ENCODE data around the gene PPP1R15B.

PPP1R15B gene

DNA sequence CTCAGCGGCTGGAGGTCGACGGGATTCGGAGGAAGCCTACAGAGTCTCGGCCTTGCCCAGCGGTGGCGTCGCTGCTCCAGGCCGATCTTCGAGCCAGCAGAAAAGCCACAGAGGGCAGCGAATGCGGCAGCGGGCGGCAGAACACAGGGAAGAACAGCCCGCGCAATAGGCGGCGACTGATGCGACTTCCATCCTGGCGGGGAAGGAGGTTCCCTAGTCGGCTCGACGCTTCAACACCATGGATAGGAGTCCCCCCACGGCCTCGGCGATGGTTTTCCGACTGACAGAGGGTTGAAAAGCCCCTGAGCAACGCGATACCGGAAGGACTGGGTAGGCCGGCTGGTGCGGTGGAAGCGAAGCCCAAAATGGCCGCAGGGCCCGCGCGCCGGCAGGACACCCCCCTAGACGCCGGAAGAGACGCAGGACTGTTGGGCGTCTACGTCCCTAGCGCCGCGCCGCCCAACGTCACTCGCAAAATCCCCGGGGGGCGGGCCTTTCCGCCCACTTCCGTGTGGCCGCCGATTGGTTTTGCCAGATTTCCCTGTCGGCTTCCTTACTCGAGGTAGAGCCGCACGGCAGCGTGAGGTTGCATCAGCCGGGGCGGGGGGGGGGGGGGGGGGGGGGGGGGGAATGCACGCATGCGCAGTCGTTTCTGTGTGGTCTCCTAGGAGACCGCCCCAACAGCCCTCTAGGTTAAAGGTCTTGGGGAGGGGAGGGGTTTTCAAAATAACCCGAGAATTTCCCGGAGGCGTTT is at the start of gene PPP1R15B:
Gene PPP1R15B, minus strand, starts transcription at position 367 of the 754 bp plus-strand sequence. CDS start 406 bp downstream, outside the sequence.
- DNase-seq (ENCODE audit: low read depth): peak; percentile 93

DNA sequence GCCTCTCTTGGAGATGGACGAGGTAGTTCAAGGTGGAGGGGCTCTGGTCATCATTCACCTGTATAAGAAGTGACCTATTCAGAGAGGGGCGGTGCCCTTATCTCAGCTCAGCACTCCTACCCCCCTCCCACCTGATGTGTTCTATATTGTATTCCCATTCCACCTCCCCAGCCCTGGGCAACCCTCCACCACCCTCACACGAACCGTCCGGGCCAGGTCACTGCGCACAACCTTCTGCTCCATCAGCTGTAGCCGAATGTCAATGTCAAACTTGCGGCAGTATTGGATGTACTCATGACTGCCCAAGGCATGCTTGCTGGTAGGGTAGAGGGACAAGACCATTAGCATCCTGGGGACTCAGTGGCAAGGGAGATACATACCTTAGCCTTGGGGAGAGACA is 48.7 kb upstream of the PPP1R15B start:
- DNase-seq (ENCODE audit: low read depth): no peak

GRCh38 chr1:204459706-204460105 is 48.1 kb upstream of the PPP1R15B start:
- no peak for DNase-seq (ENCODE audit: low read depth)

- no peak for DNase-seq (ENCODE audit: low read depth)
These were observed 46.0 kb upstream of the PPP1R15B start for GRCh38 chr1:204457666-204458065.

DNA sequence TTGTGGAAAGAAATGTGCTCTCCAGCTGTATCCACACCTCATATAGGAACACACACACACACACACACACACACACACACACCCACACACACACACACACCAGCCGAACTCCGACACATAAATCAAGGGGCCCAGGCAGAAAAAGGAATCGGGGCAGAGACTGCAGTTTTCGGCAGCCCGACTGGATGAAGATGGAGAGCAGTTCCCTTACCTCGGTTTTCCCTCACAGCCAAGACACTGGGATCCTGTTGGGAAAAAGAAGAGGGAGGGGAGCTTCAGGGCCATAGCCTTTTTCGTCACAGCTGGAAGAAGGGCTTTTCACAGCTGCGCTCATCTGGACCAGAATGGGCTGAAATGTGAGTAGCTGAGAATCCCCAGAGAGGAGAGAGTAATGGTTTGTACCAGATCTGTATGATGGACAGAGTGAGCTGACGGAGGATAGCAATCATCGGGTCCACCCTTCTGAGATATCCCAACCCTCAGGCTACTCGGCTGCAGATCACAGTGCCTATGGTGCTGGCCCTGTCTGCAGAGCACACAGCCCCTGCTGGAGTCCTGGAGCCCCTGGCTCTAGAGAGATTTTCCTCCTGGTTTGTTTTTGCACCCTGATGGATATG is 45.3 kb upstream of the PPP1R15B start:
- no peak for DNase-seq (ENCODE audit: low read depth)

DNA sequence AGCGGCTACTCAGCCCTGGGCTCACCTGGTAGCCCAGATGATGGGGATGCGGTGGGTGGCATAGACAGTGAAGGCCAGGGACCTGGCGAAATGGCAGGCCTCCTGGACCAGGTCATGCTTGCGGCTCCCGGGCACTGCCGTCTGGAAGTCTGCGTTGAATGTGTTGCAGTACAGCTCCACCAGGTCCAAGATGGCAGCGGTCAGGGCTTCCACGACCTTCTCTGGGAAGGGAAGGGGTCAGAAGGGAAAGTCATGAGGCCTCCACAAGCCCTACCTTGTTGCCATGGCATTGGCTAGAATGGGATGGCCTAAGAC is 44.2 kb upstream of the PPP1R15B start:
- no peak for DNase-seq (ENCODE audit: low read depth)

DNA sequence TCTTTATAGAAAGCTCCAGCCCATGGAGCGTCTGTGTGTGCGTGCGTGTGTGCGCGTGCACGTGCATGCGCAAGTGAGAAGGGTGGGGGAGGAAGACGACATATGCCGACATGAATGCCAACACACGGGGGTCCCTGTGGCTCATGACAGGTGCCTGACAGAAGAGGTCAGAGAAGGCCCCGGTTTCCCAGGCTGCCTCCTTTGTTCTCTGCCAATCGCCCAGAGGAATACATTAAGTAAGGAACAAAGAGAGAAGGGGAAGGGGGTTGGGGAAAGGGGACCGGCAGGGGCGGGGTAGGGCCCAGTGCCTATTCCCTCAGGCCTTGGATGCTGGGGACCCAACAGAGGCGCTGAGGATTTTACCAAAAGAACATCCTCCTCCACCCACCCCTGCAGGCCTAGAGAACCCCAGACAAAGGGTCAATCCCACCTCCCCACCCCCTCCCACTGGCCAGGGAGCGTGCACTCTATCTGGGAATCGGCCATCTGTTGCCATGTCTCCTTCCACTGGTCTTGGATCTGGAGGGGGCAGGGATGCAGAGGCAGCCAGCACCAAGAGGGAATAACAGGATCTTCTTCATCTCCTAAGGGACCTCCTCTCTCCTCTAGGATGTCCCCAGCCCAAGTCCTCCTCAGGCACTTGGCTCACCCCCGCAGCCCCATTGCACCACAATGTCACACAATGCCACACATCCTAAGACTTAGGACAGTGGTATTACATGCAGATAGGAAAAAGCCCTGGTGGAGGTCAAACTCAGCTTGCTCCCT is 43.6 kb upstream of the PPP1R15B start:
- no peak for DNase-seq (ENCODE audit: low read depth)

GRCh38 chr1:204454476-204454875 is 42.9 kb upstream of the PPP1R15B start:
- no peak for DNase-seq (ENCODE audit: low read depth)

DNA sequence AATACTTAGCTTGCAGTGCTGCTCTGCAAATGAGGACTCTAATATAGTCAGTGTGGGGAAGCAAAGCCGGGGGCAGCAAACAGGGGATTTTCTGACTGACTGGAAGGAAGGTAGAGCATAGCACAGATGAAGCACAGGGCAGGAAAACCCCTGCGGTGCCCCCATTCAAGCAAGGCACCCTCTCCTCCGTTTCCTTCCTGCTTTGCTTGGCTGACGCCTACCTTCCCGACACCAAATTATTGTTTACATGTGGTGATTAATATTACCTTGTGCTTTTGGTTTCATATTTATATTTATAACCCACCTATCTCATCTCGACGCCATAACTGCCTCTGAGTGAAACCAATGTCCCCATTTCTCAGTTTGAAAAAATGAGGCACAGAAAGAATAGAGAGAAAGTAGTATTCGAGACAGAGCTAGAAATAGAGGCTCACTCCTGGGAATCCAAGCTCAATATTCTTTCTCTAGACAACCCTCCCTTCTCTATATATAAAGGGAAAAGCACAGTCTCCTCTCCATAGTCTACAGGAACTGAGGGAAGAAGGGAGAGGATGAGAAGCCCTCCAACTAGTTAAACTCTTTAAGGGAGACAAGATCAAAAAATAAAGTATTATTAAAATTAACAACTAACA is 41.6 kb upstream of the PPP1R15B start:
- peak; percentile 28 for DNase-seq (ENCODE audit: low read depth)

DNA sequence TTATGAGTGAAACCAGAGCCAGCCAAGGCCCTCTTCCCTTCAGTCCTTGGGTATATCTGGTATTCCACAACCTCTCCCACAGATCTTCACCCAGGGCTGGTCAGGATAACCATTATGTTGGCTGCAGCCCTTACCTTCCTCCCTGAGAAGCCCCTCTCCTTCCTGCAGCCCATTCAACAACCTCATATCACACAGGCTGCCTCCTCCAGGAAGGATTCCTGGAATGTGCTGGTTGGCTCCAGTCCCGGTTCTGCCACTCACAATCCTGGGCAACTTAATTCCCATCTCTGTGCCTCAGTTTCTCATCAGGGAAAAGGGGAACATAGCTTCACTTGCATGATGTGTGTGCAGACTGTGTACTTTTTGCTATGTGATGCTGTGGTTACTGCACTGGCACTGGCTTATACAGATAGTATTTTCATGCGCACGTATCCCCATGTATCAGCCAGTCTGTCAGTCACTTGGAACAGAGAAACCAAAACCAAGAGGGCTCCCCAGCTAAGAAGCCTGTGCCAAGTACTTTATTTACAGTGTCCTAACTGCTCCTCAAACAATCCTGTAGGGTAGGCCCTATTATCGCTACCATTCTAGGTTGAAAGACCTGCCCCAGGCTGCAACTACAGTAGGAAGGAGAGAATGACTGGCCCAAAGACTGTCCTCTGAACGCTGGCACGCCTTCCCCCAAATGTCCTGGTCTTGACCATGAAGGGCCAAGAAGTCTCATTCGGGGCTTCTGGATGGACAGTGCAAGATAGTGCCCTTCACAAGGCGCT is 39.9 kb upstream of the PPP1R15B start:
- DNase-seq (ENCODE audit: low read depth): no peak

DNA sequence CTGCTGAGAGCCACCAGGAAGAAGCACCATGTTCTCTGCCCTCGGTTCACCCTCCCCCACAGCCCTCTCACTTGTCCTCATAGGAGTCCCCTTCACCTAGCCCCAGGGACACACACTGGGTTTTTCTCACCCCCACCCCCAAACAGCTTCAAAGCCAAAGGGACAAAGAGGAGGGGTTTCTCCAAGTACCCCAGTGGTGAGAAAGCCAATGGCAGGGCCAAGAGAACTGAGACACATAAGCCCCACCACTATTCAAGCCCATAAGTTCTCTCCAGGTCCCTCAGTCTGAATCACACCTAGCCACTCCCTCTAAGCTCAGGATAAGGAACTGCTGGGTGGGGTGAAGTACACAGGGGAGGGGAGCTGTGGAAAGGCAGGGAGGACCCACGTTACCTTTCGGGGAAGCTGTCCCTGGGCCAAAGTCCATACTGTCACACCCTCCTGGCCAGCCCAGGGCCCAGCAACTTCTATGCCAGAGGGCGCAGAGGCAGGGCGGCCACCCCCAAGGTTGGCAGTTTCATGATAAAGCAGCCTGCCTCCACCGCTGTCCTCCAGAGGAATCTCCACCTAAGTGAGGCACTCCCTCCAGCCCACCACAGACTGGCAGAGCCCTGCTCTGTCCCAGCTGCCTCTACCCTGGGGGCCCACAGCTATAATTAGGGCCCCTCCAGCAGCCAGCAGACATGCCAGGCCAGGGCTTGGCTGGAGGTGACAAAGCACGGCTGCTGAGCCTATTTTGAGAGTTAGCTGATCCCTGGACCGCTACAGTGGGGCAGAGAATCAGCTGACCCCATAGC is 39.0 kb upstream of the PPP1R15B start:
- DNase-seq (ENCODE audit: low read depth): no peak

- no peak for DNase-seq (ENCODE audit: low read depth)
These were observed 38.2 kb upstream of the PPP1R15B start for GRCh38 chr1:204449678-204450280.

DNA sequence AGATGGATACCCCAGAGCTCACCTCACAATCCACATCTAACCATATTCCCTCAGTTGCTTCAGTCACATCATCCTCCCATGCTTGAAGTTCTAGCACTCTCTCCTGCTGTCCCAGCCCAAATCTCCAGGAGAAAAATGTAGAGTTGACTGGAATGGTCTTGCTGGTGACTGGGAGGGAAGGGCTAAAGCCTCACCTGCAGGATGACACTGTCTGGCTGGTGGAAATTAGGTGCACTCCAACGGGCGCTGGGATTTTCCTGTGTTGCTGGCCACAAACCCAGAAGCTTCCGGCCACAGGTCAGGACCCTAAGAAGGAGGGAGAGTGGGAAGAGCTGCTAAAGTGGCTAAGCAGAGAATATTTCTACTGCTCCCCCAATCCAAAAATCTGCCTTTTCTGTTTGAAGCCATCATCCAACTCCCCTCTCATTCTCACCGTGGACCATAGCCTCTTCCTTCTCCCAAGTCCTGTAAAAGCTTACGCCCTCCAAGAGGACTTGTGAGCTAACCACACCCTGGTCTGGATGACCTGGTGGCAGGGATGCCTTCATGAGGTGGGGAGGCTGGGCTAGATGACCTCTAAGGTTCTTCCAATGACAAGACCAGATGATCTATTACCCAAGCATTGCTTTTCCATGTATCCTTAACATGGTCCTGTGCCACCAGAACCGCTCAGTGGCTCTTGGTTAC is 37.5 kb upstream of the PPP1R15B start:
- DNase-seq (ENCODE audit: low read depth): no peak

DNA sequence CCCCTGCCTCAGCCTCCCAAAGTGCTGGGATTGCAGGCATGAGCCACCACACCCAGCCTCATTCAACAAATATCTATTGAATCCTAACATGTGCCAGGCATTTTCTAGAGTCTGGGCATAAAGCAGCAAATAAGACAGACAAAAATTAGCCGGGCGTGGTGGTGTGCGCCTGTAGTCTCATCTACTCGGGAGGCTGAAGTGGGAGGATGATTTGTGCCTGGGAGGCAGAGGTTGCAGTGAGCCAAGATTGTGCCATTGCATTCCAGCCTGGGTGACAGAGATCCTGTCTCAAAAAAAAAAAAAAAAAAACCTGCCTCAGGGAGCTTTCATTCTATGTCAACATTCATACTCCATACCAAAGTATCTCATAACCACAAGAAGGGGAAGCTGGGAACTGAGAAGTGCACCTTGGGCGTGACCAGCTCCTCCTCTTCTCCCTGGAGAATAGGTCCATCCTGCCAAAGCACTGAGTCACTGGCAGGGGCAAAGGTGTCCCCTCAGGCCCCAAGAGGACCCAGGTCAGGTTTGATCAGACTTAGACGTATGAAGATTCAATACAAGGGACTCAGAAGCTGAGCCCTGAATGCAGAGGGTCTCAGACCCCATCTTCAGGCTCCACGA is 36.8 kb upstream of the PPP1R15B start:
- DNase-seq (ENCODE audit: low read depth): no peak

DNA sequence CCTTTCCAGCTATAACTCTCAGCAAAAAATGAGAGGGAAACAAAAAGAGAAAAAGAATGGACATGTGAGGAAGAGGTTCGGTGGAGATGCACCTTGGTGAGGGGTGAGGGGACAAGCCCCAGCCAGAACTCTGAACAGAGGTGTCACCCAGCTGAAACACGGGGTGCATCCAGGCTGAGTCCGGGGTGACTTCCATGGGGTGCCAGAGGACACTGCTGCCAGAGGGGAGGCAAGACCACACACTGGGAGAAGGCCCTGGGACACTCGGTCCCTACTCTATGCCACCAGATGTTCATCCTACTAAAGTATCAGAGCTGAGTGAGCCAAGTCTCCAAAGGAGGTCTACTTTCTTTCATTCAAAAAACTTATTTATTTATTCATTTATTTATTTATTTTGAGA is 36.1 kb upstream of the PPP1R15B start:
- no peak for DNase-seq (ENCODE audit: low read depth)

GRCh38 chr1:204447190-204447589 is 35.6 kb upstream of the PPP1R15B start:
- no peak for DNase-seq (ENCODE audit: low read depth)

DNA sequence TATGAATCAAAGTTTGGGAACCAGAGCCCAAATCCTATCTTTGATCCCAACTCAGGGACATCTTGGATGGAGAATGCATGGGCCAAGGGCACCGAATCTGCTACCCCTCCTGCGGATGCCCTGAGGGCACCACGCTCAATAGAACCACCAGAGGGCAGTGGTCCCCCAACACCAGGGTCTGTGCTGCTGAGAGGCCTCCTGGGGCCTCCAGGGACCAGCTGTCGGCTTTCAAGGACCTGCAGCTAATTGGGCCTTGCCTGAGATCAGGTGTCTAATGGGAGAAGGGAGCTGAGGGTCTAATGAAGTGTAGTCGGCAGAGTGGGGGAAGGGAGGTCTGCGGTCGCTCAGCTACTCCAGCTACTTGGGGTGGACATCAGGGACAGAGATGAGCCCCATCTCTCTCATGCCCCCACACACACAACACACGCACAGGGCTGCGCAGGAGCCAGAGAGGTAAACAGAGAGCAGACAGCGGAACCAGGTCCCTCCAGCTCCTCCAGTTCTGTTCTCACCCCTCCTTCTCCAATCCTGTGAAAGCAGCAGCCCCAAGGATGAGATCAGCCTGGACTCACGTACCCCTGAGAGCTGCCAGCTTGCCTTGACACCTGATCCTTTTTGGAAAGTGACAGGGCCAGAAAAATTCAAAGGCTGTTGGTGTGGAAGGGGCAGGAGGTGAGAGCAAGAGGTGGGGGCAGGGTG is 34.9 kb upstream of the PPP1R15B start:
- DNase-seq (ENCODE audit: low read depth): peak; percentile 47

DNA sequence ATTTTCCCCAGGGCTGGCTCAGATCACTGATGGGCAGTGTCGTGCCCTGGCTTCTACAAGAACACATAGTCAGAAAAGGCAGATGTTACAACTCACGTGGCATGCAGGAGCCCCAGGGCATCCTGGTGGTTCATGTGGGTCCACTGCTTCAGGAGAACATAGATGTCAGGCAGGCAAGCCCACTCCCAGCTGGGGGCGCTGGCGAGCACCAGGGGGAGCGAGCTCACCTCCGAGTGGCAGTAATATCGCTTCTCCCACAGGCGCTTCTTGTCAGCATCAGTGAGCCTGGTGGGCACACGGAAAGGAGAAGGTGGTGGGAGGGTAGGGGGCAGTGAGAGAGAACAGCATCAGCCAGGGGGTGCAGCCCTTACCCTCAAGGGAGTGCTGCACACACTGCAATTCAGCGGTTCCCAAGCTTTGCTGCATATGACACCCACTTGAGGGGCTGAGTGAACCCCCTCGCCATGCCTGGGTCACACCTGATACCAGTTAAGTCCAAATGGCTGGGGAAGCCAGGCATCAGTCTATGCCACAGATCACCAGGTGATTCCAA is 34.3 kb upstream of the PPP1R15B start:
- peak; percentile 26 for DNase-seq (ENCODE audit: low read depth)
